GM08714 (cell line): ENCODE data around the gene ADPRHL1.

Experiments used
- H3K4me3 ChIP-seq: fragments of 200-500 bp; sonication (Bioruptor generic); 2 replicates; pipeline ENCODE4 v1.5.1; 2014; ENCODE audit warnings: mild to moderate bottlenecking, low read length, inconsistent platforms
- ZNF274 ChIP-seq: IDR thresholded peaks from 2 replicates; pipeline ENCODE4 v1.6.1; 2012; ENCODE audit warnings: mild to moderate bottlenecking, low read depth, low read length

ADPRHL1 gene

DNA sequence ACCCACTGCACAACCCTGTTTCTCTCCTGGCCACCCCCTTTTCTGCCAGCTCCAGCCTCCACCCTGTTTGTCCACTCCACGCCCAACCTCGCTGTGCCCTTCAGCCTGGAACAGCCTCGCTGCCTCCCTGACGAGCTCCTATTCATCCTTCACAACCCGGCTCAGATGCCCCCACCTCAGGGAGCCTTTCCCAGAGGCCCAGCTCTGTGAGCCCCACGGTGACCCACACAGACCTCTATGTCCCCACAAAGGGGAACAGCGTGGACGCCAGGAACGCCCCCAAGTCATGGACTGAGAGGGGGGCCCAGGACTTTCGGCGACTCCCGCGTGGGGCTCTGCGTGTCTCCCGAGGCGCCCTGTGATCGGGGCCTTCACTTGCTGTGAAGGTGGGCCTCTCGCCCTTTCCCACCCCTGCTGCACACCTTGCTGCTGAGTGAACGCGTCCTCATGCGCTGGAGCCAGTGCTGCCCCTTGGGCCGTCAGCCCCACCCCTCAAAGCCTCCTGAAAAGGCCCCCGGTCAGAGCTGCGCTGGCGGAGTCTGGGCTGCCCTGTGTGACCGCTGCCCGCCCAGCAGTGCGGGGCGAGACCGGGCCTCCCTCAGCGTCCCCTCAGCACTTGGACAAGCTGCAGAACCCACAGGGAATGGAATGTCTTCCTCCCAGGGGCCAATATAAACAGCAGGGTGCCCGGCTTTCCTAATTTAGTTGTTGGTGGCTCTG is 40.0 kb downstream of the ADPRHL1 start:
- TF ChIP-seq ZNF274, result no peak
- no peak overlapping the region for H3K4me3 ChIP-seq

GRCh38 chr13:113412440-113412839 is 40.8 kb downstream of the ADPRHL1 start:
- H3K4me3 ChIP-seq, result no peak overlapping the region
- TF ChIP-seq ZNF274, result no peak

DNA sequence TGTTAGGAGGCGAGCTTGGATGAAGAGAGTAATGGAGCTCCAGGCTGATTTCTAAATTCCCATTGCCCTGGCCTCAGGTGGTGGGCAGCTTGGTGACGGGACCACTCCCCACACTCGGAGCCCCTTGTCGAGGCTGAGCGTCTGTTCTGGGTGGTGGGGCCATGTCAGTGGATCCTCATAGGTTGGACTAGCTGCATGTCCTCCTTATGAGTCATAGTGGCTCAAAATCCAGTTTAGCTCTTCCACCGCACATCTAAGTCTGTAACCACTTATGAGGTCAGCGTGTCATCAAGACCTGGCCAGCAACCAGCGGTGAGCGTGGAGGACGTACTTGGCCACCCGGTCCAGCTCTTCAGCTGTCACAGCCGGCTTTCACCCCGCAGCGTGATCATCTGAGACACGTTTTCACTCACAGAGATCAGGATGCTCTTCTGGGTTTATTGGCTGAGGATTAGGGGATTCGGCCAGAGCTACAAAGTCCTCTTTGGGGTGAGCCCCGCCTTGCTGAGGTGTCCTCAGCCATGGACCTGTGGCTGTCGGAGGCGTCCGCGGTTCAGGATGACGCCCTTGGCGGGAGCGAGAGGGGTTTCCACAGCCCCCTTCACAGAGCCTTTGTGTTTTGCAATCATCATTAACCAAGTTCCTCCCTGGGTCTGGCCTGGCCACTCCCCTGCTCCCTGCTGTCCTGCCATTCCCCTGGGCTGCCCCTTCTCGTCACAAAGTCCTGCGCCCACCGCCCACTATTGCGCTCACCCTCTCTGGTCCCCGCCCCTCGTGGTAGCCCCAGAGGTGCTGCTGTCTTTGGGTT is 41.9 kb downstream of the ADPRHL1 start:
- no peak for TF ChIP-seq ZNF274
- no peak overlapping the region for H3K4me3 ChIP-seq

DNA sequence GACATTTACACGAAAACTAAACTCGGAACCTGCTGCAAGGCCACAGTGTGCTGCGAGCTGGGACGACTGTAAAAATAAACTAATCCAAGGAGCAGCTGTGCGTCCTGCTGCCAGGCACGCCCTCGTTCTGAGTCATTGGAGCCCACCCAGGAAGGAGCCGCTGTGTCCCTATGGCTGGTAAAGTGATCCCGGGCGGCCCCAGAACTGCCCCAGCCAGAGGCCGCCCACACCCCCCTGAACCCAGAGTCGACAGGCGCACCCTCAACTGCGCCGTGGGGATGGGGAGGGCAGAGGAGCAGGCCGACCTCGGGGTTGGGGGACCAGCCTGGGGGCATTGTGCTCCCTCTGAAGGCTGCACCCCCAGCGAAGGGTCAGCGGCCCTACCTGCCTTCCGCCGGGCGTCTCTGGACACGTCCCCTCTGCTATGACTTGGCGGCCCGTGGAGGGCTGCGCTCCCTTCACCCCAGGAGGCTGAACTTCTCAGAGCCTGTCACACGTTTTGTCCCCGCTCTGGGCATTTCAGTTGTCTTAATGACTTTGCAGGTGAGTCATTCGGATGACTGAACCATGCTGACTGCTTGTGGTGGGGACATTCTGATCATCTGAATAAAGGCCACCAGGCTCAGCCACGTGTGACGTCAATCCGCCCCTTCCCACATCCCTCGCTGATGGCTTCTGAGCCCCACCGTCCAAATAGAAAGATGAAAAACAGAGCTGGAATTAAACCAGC is 42.7 kb downstream of the ADPRHL1 start:
- TF ChIP-seq ZNF274, result no peak
- no peak overlapping the region for H3K4me3 ChIP-seq

GRCh38 chr13:113408562-113408961 is 44.7 kb downstream of the ADPRHL1 start:
- no peak overlapping the region for H3K4me3 ChIP-seq
- no peak for TF ChIP-seq ZNF274

DNA sequence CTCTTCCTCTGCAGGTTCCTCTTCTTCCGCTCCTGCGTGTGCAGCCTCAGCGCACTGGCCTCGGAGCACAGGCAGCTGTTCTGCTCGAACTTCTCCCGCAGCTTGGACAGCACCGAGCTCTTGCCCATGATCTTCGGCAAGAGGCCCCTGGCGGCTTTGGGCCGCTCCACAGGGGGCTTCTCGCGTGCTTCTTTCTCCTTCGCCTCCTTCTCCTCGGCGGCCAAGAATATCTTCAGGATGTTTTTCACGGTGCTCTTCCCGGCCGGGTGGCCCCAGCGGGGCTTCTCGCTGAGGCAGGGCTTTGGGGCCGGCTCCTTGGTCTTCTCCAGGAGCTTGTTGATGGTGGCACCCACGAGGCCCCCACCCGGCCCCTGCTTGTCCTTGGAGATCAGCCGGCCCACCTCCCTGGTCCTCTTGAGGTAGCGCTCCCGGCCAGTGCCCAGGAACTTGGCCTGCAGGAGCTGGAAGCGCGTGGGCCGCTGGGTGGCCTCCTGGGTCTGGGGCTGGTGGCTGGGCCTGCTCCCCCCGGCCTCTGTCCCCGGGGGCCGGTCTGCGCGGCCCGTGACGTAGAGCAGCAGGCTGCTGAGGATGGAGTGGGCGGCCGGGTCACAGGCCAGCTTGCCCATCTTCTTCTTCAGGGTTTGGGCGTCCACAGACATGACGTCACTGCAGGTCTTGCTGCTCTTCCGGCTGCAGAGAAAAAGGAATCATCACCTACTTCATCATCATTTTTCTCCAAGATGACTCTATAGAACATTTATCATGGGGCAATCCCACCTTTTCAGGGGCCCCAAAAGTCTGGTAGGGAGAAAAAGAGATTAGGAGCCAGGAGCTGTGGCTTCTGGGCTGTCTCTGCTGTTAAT is 45.5 kb downstream of the ADPRHL1 start:
- no peak for TF ChIP-seq ZNF274
- H3K4me3 ChIP-seq, result no peak overlapping the region

DNA sequence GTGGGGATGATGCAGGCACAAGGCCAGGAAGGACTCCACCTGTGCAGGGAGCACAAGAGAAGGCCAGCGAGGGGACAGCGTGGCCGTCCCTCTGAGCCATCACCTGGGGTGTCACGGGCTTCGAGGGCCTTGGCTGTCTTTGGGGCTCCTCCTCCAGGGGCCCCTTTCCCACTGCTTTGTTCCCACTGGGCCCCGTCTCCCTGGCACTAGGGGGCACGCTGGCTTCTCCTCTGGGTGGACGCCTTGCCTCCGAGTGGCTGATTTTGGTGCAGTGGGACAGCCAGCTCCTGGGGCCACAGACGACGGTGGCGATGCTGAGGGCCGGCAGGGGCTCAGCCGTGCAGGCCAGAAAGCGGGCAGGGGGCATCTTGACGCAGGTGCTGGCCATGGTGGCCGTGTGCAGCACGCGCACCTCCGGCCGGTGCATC is 46.2 kb downstream of the ADPRHL1 start:
- no peak for TF ChIP-seq ZNF274

GRCh38 chr13:113406321-113407102 is 46.8 kb downstream of the ADPRHL1 start:
- no peak for TF ChIP-seq ZNF274
- no peak overlapping the region for H3K4me3 ChIP-seq

More for the DNA sequence above, 46.2 kb downstream of the ADPRHL1 start:
- H3K4me3 ChIP-seq, result no peak overlapping the region

GRCh38 chr13:113405481-113406300 is 47.6 kb downstream of the ADPRHL1 start:
- H3K4me3 ChIP-seq, result no peak overlapping the region
- no peak for TF ChIP-seq ZNF274

DNA sequence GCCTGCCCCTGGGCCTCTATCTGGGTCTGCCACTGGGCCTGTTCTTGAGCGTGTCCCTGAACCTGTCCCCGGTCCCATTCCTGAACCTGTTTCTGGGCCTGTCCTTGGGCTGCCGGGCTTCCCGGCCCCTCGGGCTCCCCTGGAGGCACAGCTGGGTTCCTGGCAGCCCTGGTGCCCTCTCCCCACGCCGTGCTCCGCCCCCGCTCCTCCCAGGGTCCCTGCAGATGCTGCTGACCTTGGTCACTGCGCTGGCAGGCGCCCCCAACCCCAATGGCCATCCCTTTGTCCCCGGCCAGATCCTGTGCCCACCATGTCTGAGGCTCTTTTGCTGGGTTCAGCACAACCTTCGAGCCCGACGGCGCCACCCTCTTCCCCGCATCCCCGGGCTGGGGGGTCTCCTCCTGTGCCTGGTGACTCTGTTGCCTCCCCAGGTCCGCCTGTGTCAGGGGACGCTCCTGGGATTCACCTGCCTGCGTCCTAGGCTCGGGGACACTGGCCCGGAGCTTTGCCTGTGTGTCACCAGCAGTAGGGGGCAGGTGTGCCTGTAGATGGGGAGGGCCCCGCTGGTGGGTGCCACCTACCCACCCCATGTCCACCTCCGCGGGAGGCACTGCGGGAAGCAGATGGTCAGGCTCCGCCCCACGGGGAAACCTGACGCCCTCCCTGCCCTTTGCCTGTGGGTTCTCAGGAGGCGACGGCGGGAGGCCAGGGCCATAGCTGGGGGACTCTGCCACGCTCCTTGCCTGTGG is 48.4 kb downstream of the ADPRHL1 start:
- no peak overlapping the region for H3K4me3 ChIP-seq
- TF ChIP-seq ZNF274, result no peak

DNA sequence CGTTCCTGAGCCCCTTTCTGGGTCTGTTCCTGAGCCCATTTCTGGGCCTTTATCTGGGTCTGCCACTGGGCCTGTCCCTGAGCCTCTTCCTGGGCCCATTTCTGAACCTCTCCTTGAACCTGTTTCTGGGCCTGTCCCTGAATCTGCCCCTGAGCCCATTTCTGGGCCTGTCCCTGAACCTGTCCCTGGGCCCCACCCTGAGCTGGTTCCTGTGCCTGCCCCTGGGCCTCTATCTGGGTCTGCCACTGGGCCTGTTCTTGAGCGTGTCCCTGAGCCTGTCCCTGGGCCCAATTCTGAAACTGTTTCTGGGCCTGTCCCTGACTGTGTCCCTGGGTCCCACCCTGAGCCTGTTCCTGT is 48.9 kb downstream of the ADPRHL1 start:
- no peak for TF ChIP-seq ZNF274

More for the DNA sequence above, 48.9 kb downstream of the ADPRHL1 start:
- H3K4me3 ChIP-seq, result no peak overlapping the region
